HEK293 (cell line): ENCODE measurements around the gene PIGL.

Experiments used
- KLF9 ChIP-seq: fragments of 450-650 bp; formaldehyde crosslinking; IDR thresholded peaks from 2 replicates; pipeline ENCODE4 v1.5.1; 2016; ENCODE audit warnings: missing biosample characterization, missing genetic modification characterization, low read depth
- MEIS1 ChIP-seq: sonication (generic); formaldehyde crosslinking; IDR thresholded peaks from 2 replicates; pipeline ENCODE4 v1.8.1; 2022; ENCODE audit warnings: missing genetic modification reagents, mild to moderate bottlenecking, borderline replicate concordance
- ZBTB10 ChIP-seq: fragments of 450-650 bp; formaldehyde crosslinking; IDR thresholded peaks from 2 replicates; pipeline ENCODE4 v1.5.1; 2016; ENCODE audit warnings: missing biosample characterization, missing genetic modification characterization
- ZNF132 ChIP-seq: fragments of 450-650 bp; formaldehyde crosslinking; IDR thresholded peaks from 2 replicates; pipeline ENCODE4 v1.5.1; 2017; ENCODE audit warnings: missing biosample characterization, missing genetic modification characterization, borderline replicate concordance
- ZNF16 ChIP-seq: fragments of 450-650 bp; formaldehyde crosslinking; IDR thresholded peaks from 2 replicates; pipeline ENCODE4 v1.5.1; 2016; ENCODE audit warnings: low read depth, missing biosample characterization, missing genetic modification characterization
- ZNF292 ChIP-seq: fragments of 450-650 bp; formaldehyde crosslinking; IDR thresholded peaks from 2 replicates; pipeline ENCODE4 v1.5.1; 2016; ENCODE audit warnings: low read depth, missing biosample characterization, missing genetic modification characterization, borderline replicate concordance
- ZNF350 ChIP-seq: fragments of 450-650 bp; formaldehyde crosslinking; IDR thresholded peaks from 2 replicates; pipeline ENCODE4 v1.5.0; 2017; ENCODE audit warnings: missing biosample characterization, mild to moderate bottlenecking, missing genetic modification characterization
- ZNF514 ChIP-seq: fragments of 450-650 bp; formaldehyde crosslinking; IDR thresholded peaks from 2 replicates; pipeline ENCODE4 v1.5.1; 2016; ENCODE audit warnings: missing biosample characterization, missing genetic modification characterization
- ZNF626 ChIP-seq: fragments of 450-650 bp; sonication (Bioruptor Pico); formaldehyde crosslinking; IDR thresholded peaks from 2 replicates; pipeline ENCODE4 v1.5.1; 2018; ENCODE audit warnings: missing biosample characterization, missing genetic modification characterization, inconsistent platforms
- ZNF785 ChIP-seq: fragments of 450-650 bp; formaldehyde crosslinking; IDR thresholded peaks from 2 replicates; pipeline ENCODE4 v1.5.1; 2016; ENCODE audit warnings: missing biosample characterization, missing genetic modification characterization
- ZSCAN5A ChIP-seq: fragments of 450-650 bp; formaldehyde crosslinking; IDR thresholded peaks from 2 replicates; pipeline ENCODE4 v1.5.1; 2016; ENCODE audit warnings: missing biosample characterization, missing genetic modification characterization
- TF ChIP-seq, protein P1 (sequence below): fragments of 450-650 bp; IDR thresholded peaks from 2 replicates; pipeline ENCODE4 v1.5.1; 2018; ENCODE audit warnings: missing biosample characterization, mild to moderate bottlenecking, missing genetic modification characterization
- TF ChIP-seq, protein P2 (sequence below): fragments of 450-650 bp; formaldehyde crosslinking; IDR thresholded peaks from 2 replicates; pipeline ENCODE4 v1.5.1; 2016; ENCODE audit warnings: missing biosample characterization, missing genetic modification characterization
- TF ChIP-seq, protein P3 (sequence below): fragments of 450-650 bp; formaldehyde crosslinking; IDR thresholded peaks from 2 replicates; pipeline ENCODE4 v1.5.1; 2016; ENCODE audit warnings: missing biosample characterization, missing genetic modification characterization, low read depth

- no peak for TF ChIP-seq KLF9 (tag by site-specific recombination)
- TF ChIP-seq, protein P1, sequence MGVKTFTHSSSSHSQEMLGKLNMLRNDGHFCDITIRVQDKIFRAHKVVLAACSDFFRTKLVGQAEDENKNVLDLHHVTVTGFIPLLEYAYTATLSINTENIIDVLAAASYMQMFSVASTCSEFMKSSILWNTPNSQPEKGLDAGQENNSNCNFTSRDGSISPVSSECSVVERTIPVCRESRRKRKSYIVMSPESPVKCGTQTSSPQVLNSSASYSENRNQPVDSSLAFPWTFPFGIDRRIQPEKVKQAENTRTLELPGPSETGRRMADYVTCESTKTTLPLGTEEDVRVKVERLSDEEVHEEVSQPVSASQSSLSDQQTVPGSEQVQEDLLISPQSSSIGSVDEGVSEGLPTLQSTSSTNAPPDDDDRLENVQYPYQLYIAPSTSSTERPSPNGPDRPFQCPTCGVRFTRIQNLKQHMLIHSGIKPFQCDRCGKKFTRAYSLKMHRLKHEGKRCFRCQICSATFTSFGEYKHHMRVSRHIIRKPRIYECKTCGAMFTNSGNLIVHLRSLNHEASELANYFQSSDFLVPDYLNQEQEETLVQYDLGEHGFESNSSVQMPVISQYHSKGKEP (tag by site-specific recombination): no peak
- TF ChIP-seq, protein P2, sequence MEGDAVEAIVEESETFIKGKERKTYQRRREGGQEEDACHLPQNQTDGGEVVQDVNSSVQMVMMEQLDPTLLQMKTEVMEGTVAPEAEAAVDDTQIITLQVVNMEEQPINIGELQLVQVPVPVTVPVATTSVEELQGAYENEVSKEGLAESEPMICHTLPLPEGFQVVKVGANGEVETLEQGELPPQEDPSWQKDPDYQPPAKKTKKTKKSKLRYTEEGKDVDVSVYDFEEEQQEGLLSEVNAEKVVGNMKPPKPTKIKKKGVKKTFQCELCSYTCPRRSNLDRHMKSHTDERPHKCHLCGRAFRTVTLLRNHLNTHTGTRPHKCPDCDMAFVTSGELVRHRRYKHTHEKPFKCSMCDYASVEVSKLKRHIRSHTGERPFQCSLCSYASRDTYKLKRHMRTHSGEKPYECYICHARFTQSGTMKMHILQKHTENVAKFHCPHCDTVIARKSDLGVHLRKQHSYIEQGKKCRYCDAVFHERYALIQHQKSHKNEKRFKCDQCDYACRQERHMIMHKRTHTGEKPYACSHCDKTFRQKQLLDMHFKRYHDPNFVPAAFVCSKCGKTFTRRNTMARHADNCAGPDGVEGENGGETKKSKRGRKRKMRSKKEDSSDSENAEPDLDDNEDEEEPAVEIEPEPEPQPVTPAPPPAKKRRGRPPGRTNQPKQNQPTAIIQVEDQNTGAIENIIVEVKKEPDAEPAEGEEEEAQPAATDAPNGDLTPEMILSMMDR (tag by site-specific recombination): no peak
- TF ChIP-seq ZNF626 (tag by site-specific recombination): no peak
- TF ChIP-seq ZNF514: no peak
- TF ChIP-seq ZNF350 (tag by site-specific recombination): no peak
- TF ChIP-seq ZNF132: no peak
- TF ChIP-seq ZBTB10: no peak
- TF ChIP-seq ZNF292 (tag by site-specific recombination): no peak
- TF ChIP-seq, protein P3, sequence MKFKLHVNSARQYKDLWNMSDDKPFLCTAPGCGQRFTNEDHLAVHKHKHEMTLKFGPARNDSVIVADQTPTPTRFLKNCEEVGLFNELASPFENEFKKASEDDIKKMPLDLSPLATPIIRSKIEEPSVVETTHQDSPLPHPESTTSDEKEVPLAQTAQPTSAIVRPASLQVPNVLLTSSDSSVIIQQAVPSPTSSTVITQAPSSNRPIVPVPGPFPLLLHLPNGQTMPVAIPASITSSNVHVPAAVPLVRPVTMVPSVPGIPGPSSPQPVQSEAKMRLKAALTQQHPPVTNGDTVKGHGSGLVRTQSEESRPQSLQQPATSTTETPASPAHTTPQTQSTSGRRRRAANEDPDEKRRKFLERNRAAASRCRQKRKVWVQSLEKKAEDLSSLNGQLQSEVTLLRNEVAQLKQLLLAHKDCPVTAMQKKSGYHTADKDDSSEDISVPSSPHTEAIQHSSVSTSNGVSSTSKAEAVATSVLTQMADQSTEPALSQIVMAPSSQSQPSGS (tag by site-specific recombination): no peak
- TF ChIP-seq ZSCAN5A (tag by site-specific recombination): no peak
- TF ChIP-seq MEIS1 (CRISPR knock-in tag): no peak
- TF ChIP-seq ZNF785 (tag by site-specific recombination): no peak
- no peak for TF ChIP-seq ZNF16 (tag by site-specific recombination)
Measured at GRCh38 chr17:16243801-16244567, 27.0 kb downstream of the PIGL start.
